ENCODE data around the gene SYNCRIP. TPM values are rescaled to one million over a fixed set of nuclear protein-coding genes. Genes with fewer than 3 reads are reported as not detected.

Gene SYNCRIP
- 118 and 119 TPM in 2 replicates for polyA plus RNA-seq (2013)

DNA sequence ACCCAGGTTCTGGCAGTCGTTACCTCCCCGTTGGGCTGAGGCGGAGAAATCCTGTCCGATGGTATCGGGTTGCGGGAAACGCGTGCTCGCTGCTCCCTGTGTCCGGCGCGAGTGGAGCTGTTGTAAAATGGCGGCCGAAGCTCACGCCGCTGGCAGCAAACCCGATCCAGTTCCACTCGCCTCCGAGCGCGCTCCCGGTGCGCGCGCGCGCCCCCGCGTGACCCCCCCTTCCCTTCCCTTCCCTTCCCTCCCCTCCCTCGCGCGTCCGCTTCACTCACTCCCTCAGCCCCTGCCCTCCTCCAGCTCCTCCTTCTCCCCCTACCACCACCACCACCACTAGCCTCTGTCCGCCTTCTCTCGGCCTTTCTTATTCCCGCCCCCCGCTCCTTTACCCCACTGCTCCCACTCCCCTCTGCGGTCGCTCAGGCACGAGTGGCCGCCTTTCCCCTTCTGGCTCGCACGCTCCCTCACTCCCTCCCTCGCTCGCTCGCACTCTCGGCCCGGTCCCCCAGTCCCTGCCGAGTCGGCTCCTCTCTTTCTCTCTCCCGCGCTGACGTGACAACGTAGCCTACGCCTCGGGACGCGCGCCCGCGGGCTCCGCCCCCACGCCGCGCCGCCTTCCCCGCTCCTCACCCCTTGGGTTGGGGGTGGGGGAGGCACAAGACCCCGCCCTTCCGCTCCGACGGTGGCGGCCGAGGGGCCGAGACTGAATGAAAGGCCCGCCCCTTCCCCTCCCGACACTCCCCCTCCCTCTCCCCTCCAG is at the start of gene SYNCRIP:
SYNCRIP (minus strand) TSS at position 113 of the 763 bp plus-strand sequence. CDS start 1,447 bp downstream, outside the sequence.
- H2BK12ac ChIP-seq (ENCODE audit: low read length) = peak within 1 kb of the TSS; percentile 41
- peaks cover 19% of the 10 kb centered on the region for H3K79me1 ChIP-seq (ENCODE audit: low read length)
- H3K4ac ChIP-seq (ENCODE audit: low read depth, low read length) = peak within 1 kb of the TSS; percentile 100
- peak within 1 kb of the TSS; percentile 100 for H2AK5ac ChIP-seq (ENCODE audit: low read length)
- H2AFZ ChIP-seq (ENCODE audit: insufficient read depth, low read length, poor library complexity) = peak within 1 kb of the TSS; percentile 95
- peaks cover 5 to 6% of the 10 kb centered on the region in 2 experiments for H3K36me3 ChIP-seq (ENCODE audit: control insufficient read depth in 1 of 2, insufficient read depth in 2 of 2, low read length in 2 of 2)
- peak within 1 kb of the TSS; percentile 100 for H3K4me3 ChIP-seq (ENCODE audit: low read depth, low read length)
- no peak within 1 kb of the TSS for H3K23ac ChIP-seq (ENCODE audit: low read length)
- no peaks in the 10 kb centered on the region for H3K4me1 ChIP-seq (ENCODE audit: control insufficient read depth in 1 of 2, insufficient read depth in 2 of 2, low read length in 2 of 2)
- peak within 1 kb of the TSS; percentile 100 for H2BK5ac ChIP-seq (ENCODE audit: low read depth, low read length, poor library complexity)
- no peaks in the 10 kb centered on the region for H3K27me3 ChIP-seq (ENCODE audit: insufficient read depth, low read length)
- WGBS (ENCODE audit: extremely low coverage, insufficient coverage, insufficient read length) = no CpG with 5 or more reads among the region's 76 CpGs
- H2BK120ac ChIP-seq (ENCODE audit: insufficient read depth, low read length, poor library complexity) = peak within 1 kb of the TSS; percentile 100
- H4K8ac ChIP-seq (ENCODE audit: low read depth, low read length) = peak within 1 kb of the TSS; percentile 99
- peak within 1 kb of the TSS; percentile 96 for H3K9ac ChIP-seq (ENCODE audit: low read length)
- H3K79me2 ChIP-seq (ENCODE audit: control insufficient read depth, insufficient read depth, low read length, poor library complexity) = peaks cover 26% of the 10 kb centered on the region
- H3K18ac ChIP-seq (ENCODE audit: low read length) = peak within 1 kb of the TSS; percentile 100
- DNase-seq = peak; percentile 98 to 99
- peak within 1 kb of the TSS; percentile 100 for H3K27ac ChIP-seq (ENCODE audit: low read depth, low read length)
- H4K91ac ChIP-seq (ENCODE audit: low read depth, low read length) = peak within 1 kb of the TSS; percentile 99
- H3K14ac ChIP-seq (ENCODE audit: low read length) = peak within 1 kb of the TSS; percentile 100
- peak within 1 kb of the TSS; percentile 100 for H4K12ac ChIP-seq (ENCODE audit: low read depth, low read length)
- peaks cover 2% of the 10 kb centered on the region for H3K9me3 ChIP-seq (ENCODE audit: insufficient read depth, low read depth, low read length)
- H3K4me2 ChIP-seq (ENCODE audit: low read length) = peak within 1 kb of the TSS; percentile 66

DNA sequence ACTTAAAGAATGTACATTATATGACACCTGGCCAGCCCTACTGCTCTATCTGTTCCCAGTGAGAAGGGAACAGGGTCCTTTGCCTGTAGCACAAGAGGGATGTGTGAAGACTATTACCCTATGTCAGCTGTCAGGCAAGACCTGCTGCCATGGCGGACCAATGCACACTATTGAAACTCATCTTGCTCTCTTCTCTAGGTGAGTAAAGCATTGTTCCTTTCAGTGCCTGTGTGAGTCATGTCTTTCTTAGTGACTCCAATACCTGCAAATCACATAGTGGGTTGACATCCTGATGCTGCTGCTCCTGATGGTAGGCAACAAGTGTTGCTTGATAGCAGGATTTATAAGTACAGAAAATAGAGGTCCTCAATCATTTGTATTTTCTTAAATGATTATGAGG is 48.8 kb upstream of the SYNCRIP start:
- Histone ChIP-seq H3K18ac (ENCODE audit: low read length) (no peak overlapping the region), H3K27me3 (ENCODE audit: insufficient read depth, low read length) (no peaks in the 10 kb centered on the region), H3K27ac (ENCODE audit: low read depth, low read length) (no peak overlapping the region), H3K4me3 (ENCODE audit: low read depth, low read length) (no peak overlapping the region), H3K14ac (ENCODE audit: low read length) (no peak overlapping the region), H3K4me2 (ENCODE audit: low read length) (no peak overlapping the region), H3K23ac (ENCODE audit: low read length) (no peak overlapping the region), H3K9me3 (ENCODE audit: insufficient read depth, low read depth, low read length) (no peaks in the 10 kb centered on the region), H3K79me2 (ENCODE audit: control insufficient read depth, insufficient read depth, low read length, poor library complexity) (no peaks in the 10 kb centered on the region), H3K4ac (ENCODE audit: low read depth, low read length) (no peak overlapping the region), H3K36me3 (ENCODE audit: control insufficient read depth in 1 of 2, insufficient read depth in 2 of 2, low read length in 2 of 2) (no peaks in the 10 kb centered on the region), H2BK5ac (ENCODE audit: low read depth, low read length, poor library complexity) (no peak overlapping the region), H2AK5ac (ENCODE audit: low read length) (no peak overlapping the region), H2AFZ (ENCODE audit: insufficient read depth, low read length, poor library complexity) (no peak overlapping the region), H3K79me1 (ENCODE audit: low read length) (no peaks in the 10 kb centered on the region), H3K4me1 (ENCODE audit: control insufficient read depth in 1 of 2, insufficient read depth in 2 of 2, low read length in 2 of 2) (no peaks in the 10 kb centered on the region), H2BK12ac (ENCODE audit: low read length) (no peak overlapping the region), H4K91ac (ENCODE audit: low read depth, low read length) (no peak overlapping the region), H4K8ac (ENCODE audit: low read depth, low read length) (no peak overlapping the region), H3K9ac (ENCODE audit: low read length) (no peak overlapping the region), H4K12ac (ENCODE audit: low read depth, low read length) (no peak overlapping the region), H2BK120ac (ENCODE audit: insufficient read depth, low read length, poor library complexity) (no peak overlapping the region)
- DNase-seq = no peak
- WGBS (ENCODE audit: extremely low coverage, insufficient coverage, insufficient read length) = no CpG with 5 or more reads among the region's 1 CpG

DNA sequence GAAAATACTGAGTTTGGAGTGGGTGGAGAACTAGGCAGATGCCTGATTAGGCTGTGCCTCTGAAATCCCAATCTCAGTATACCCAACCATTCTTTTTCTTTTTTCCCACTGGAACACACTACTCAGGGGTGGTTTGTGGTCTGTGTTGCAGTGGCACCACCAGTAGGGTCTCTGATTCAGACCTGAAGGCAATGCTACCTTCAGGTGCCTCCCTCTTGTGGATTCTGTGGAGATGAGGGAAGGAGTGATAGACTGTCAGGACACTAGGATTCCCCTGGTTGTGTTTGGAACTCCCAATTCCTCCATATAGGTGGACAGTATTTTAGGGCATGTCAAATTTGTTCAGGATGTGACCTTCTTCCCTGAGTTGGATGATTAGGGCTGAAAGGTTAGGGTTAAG is 47.4 kb upstream of the SYNCRIP start:
- Histone ChIP-seq H3K9me3 (ENCODE audit: insufficient read depth, low read depth, low read length) (peaks cover 1% of the 10 kb centered on the region), H3K36me3 (ENCODE audit: control insufficient read depth in 1 of 2, insufficient read depth in 2 of 2, low read length in 2 of 2) (no peaks in the 10 kb centered on the region), H2BK120ac (ENCODE audit: insufficient read depth, low read length, poor library complexity) (no peak overlapping the region), H2AFZ (ENCODE audit: insufficient read depth, low read length, poor library complexity) (no peak overlapping the region), H2BK5ac (ENCODE audit: low read depth, low read length, poor library complexity) (no peak overlapping the region), H4K8ac (ENCODE audit: low read depth, low read length) (no peak overlapping the region), H4K12ac (ENCODE audit: low read depth, low read length) (no peak overlapping the region), H3K9ac (ENCODE audit: low read length) (no peak overlapping the region), H4K91ac (ENCODE audit: low read depth, low read length) (no peak overlapping the region), H2BK12ac (ENCODE audit: low read length) (no peak overlapping the region), H3K79me1 (ENCODE audit: low read length) (no peaks in the 10 kb centered on the region), H2AK5ac (ENCODE audit: low read length) (no peak overlapping the region), H3K4me1 (ENCODE audit: control insufficient read depth in 1 of 2, insufficient read depth in 2 of 2, low read length in 2 of 2) (no peaks in the 10 kb centered on the region), H3K4me3 (ENCODE audit: low read depth, low read length) (no peak overlapping the region), H3K27ac (ENCODE audit: low read depth, low read length) (no peak overlapping the region), H3K79me2 (ENCODE audit: control insufficient read depth, insufficient read depth, low read length, poor library complexity) (no peaks in the 10 kb centered on the region), H3K23ac (ENCODE audit: low read length) (no peak overlapping the region), H3K27me3 (ENCODE audit: insufficient read depth, low read length) (no peaks in the 10 kb centered on the region), H3K14ac (ENCODE audit: low read length) (no peak overlapping the region), H3K18ac (ENCODE audit: low read length) (no peak overlapping the region), H3K4me2 (ENCODE audit: low read length) (no peak overlapping the region), H3K4ac (ENCODE audit: low read depth, low read length) (no peak overlapping the region)
- no peak for DNase-seq

DNA sequence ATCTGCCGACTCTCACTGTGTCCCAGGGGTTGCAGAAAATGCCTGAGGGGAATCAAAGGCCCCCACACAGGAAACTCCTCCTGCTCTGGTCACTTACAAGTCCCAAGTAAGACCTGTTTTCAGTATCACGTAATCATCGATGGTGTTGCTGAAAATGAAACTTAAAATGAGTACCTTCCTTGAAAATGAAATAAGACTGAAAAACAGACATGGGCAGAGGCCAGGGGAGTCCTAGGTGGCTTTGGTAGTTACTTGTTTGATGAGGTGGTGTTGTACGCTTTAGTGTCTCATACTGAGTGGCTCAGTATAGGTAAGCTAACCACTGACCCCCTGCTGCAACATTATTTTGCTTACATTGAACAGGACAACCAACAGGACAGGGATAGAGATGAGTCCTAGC is 43.0 kb upstream of the SYNCRIP start:
- H2BK120ac ChIP-seq (ENCODE audit: insufficient read depth, low read length, poor library complexity) = no peak overlapping the region
- no peak overlapping the region for H4K91ac ChIP-seq (ENCODE audit: low read depth, low read length)
- peaks cover 1% of the 10 kb centered on the region for H3K9me3 ChIP-seq (ENCODE audit: insufficient read depth, low read depth, low read length)
- no peak overlapping the region for H3K14ac ChIP-seq (ENCODE audit: low read length)
- no peak overlapping the region for H4K8ac ChIP-seq (ENCODE audit: low read depth, low read length)
- H3K4ac ChIP-seq (ENCODE audit: low read depth, low read length) = no peak overlapping the region
- H3K27me3 ChIP-seq (ENCODE audit: insufficient read depth, low read length) = no peaks in the 10 kb centered on the region
- WGBS (ENCODE audit: extremely low coverage, insufficient coverage, insufficient read length) = no CpG with 5 or more reads among the region's 4 CpGs
- H3K18ac ChIP-seq (ENCODE audit: low read length) = no peak overlapping the region
- no peak overlapping the region for H4K12ac ChIP-seq (ENCODE audit: low read depth, low read length)
- no peaks in the 10 kb centered on the region for H3K36me3 ChIP-seq (ENCODE audit: control insufficient read depth in 1 of 2, insufficient read depth in 2 of 2, low read length in 2 of 2)
- no peak overlapping the region for H3K23ac ChIP-seq (ENCODE audit: low read length)
- no peaks in the 10 kb centered on the region for H3K4me1 ChIP-seq (ENCODE audit: control insufficient read depth in 1 of 2, insufficient read depth in 2 of 2, low read length in 2 of 2)
- H2AK5ac ChIP-seq (ENCODE audit: low read length) = no peak overlapping the region
- H2AFZ ChIP-seq (ENCODE audit: insufficient read depth, low read length, poor library complexity) = no peak overlapping the region
- H3K9ac ChIP-seq (ENCODE audit: low read length) = no peak overlapping the region
- DNase-seq = no peak
- no peak overlapping the region for H3K4me3 ChIP-seq (ENCODE audit: low read depth, low read length)
- H3K79me1 ChIP-seq (ENCODE audit: low read length) = no peaks in the 10 kb centered on the region
- H3K27ac ChIP-seq (ENCODE audit: low read depth, low read length) = no peak overlapping the region
- no peak overlapping the region for H2BK12ac ChIP-seq (ENCODE audit: low read length)
- no peak overlapping the region for H2BK5ac ChIP-seq (ENCODE audit: low read depth, low read length, poor library complexity)
- H3K79me2 ChIP-seq (ENCODE audit: control insufficient read depth, insufficient read depth, low read length, poor library complexity) = no peaks in the 10 kb centered on the region
- H3K4me2 ChIP-seq (ENCODE audit: low read length) = no peak overlapping the region

Measured in trophoblast cell (in vitro differentiated cells and primary cell).